EL (cell line): Measurements from ENCODE around the gene GALNT15.

Experiments
- DNase-seq: peaks from one replicate; pipeline ENCODE4 v3.0.0-alpha.2; 2016

Gene GALNT15

DNA sequence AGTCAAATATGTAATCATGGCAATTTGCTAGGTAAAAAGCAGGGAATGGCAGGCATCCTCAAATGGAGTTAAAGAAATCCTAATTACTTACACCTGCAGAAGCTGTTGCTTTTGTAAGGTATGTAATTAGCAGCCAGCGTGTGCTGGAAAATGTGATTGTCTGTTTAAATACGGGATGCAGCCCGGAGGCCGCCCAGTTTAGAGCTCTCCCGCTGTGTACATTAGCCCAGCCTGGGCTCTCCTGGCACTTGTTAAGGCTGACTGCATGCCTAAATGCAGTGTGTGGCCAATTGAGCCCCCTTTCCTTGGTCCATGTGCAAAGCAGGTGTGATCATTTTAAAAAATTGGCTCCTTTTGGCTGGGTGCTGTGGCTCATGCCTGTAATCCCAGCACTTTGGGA lies 81.2 kb downstream of the GALNT15 start:
- DNase-seq = no peak

DNA sequence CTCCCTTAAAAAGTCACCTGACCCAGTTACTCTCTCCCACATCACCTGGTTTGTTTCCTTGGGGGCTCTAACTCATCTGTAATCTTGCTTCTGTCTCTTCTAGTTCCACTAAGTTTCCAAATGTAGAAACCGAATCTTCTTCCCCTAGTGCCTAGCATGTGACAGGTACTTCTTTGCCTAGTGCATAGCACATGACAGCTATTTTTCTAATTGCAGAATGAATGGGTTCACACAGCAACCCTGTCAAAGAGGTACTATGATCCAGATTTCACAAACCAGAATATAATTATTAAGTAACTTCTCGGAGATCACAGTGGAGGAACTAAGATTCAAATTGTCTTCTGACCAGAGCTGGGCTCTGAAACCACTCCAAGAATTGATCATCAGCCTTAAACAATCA lies 82.8 kb downstream of the GALNT15 start:
- no peak for DNase-seq

DNA sequence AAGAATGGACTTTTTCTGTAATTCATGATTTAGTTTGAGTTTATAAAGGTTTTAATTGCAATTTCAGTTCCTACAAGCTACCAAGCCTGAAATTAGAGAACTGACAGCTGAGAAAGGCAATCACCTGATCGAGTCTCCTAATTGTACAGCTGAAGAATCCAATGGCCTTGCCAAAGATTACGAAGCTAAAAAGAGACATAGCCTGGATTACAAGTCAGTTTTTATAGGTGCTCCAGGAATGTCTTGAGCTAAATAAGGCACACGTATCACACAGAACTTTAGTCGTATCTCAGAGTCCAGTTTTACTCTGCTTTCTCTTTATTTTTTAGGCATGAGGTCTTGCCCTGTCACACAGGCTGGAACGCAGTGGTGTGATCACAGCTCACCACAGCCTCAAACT lies 83.7 kb downstream of the GALNT15 start:
- DNase-seq = no peak

DNA sequence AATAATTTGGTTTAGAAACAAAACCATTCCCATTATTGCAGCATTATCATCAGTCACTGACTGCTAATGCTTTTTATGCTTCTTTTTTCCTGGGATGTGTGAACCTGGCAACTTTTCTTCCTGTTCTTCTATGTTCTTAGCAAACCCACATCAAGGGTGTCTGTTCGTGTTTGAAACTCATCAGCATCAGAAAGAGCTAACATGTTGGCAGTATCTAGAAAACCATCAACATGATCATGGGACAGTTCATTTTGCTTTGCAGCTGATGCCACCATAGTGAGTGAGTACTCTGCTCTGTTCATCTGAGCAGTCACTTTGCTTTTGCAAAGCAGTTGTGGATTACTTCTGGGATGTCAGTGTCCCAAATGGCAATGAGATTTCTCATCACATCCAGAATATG lies 84.4 kb downstream of the GALNT15 start:
- no peak for DNase-seq

DNA sequence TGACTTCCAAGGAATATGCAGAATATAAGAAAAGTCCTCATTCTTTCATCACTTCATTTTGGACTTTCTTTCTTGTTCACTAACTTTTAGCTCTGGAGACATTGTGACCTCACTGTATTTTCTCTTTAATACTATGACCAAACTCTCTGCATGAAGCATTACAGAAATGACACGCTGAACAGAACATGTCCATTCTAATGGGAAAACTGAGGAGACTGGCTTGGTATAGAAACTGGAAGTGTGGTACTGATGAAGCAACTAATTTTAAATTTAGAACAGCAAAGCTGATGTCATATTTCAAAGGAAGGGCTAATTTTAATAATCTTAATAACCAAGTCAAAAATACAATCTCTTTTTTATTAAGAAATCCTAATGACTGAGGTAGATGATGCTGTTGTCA lies 85.6 kb downstream of the GALNT15 start:
- DNase-seq = no peak

- DNase-seq = no peak
These were observed 87.7 kb downstream of the GALNT15 start for GRCh38 chr3:16262174-16262573.

DNA sequence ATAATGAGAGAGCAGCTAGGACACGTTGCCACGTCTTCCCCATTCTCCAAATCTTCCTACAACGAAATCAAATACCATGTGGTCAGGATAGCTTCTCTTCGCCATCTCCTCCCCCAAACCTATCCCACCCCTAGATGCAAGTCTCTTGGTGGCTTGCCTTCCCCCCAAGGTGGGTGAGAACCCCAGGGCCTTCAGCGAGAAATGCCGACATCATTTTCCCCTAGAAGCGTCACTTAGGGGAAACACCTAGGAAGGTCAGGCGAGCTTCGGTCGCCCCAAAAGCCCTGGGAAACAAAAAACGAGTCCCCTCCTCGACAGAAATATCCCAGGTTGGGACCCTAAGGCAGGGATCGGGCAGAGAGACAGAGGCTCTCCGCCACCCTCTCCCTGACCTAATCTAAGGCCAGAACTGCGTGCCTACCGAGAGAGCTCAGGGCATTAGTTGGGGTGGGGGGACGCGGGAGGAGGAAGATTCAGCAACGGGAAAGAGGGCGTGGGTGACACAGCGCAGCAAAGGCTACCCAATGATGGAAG lies 89.8 kb downstream of the GALNT15 start:
- DNase-seq = no peak

- DNase-seq = peak; percentile 100
These were observed 90.4 kb downstream of the GALNT15 start, which contains the start of the genes DPH3 and OXNAD1 for GRCh38 chr3:16264708-16265454. DPH3 (minus strand) TSS chr3:16264943; CDS start chr3:16264876, 67 bp downstream. OXNAD1 (plus strand) TSS chr3:16265212; CDS start chr3:16270953, 5,741 bp downstream.

GRCh38 chr3:16265455-16265786 lies 90.9 kb downstream of the GALNT15 start:
- no peak for DNase-seq

DNA sequence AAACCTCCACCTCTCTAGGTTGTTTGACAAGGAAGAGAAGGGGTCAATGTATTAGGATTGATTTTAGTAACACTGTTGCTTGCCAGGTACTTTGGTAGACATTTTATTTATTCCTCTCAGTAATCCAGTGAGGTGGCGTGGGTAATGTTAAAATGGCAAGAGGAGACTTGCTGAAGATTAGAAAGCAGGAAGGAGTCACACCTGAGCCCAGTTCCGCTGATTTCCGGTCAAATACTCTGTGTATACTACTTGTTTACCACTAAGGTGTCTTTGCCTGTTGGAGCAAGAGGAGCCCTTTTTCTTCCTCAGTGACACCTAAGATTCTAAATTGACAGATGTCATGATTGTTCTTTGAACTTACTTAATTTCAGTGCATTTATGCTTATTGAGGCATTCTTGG lies 92.2 kb downstream of the GALNT15 start:
- DNase-seq = no peak

DNA sequence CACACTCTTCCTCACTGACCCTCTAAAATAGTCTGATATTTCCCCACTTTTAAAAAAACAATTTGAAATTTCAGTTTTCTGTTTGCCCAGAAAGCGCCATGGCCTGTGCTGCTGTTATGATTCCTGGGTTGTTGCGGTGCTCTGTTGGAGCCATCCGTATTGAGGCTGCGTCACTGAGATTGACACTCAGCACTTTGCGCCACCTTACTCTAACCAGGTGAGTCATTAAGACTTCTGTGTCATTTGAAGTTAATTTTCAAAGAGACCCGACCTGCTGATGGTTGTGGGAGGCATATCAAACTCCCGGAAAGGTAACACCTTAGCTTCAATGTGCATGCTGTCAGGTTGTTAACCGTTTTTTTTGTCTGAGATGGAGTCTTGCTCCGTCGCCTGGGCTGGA lies 96.4 kb downstream of the GALNT15 start:
- no peak for DNase-seq

GRCh38 chr3:16272588-16272987 lies 98.1 kb downstream of the GALNT15 start:
- DNase-seq = no peak

GRCh38 chr3:16273867-16274266 lies 99.4 kb downstream of the GALNT15 start:
- no peak for DNase-seq

- DNase-seq = peak; percentile 25
These were observed 103.0 kb downstream of the GALNT15 start for GRCh38 chr3:16277471-16277870.

GRCh38 chr3:16279010-16279801 lies 104.7 kb downstream of the GALNT15 start:
- DNase-seq = no peak

DNA sequence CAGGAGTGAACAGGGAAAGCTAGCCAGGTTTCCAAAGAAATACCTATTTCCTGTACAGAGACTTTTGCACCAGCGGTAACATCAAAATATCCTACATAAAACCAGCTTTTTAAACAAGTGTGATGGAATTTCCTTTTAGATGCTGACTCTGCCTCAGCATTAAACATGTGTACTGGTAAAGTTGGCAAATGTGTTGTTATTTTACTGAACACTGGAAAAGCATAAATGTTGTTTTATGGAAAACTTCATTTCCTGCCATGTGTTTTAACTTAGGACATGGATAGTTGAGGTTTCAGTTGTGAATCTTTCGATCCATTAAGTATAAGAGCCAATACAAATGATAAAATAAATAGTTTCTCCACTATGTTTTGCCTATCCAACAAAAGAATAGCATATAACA lies 106.2 kb downstream of the GALNT15 start:
- DNase-seq = peak; percentile 10
